Aorta (tissue), 5 donors: ENCODE results near the gene STK39. TPM values are rescaled to one million over a fixed set of nuclear protein-coding genes. Genes with fewer than 3 reads are reported as not detected.

Source experiments
- ATAC-seq: fragments of 200-7000 bp; cut with Tn5 transposase; one replicate; pipeline ENCODE4 v1.9.1; 2022; ENCODE audit warnings: moderate library complexity; ENCODE audit not compliant: low FRiP score
- DNase-seq, 2 donors: peaks; one replicate each; pipeline ENCODE4 v3.0.0-alpha.2; 2020
- H3K27ac ChIP-seq, 2 donors: one replicate each; pipeline ENCODE4 v1.5.1; 2013; ENCODE audit warnings: low read length in 2 of 2, mild to moderate bottlenecking in 2 of 2, moderate library complexity in 2 of 2, control low read depth in 1 of 2, inconsistent platforms in 1 of 2, low read depth in 1 of 2
- H3K27me3 ChIP-seq, 2 donors: one replicate each; pipeline ENCODE4 v1.6.1; 2013; ENCODE audit warnings: control low read depth in 1 of 2, low read length in 1 of 2, mild to moderate bottlenecking in 1 of 2, moderate library complexity in 1 of 2; ENCODE audit not compliant: insufficient read depth in 2 of 2, control insufficient read depth in 1 of 2
- H3K36me3 ChIP-seq, 2 donors: one replicate each; pipeline ENCODE4 v1.6.1; 2013; ENCODE audit warnings: control low read depth in 1 of 2, low read length in 1 of 2, mild to moderate bottlenecking in 1 of 2; ENCODE audit not compliant: insufficient read depth in 2 of 2, control insufficient read depth in 1 of 2
- H3K4me1 ChIP-seq, 2 donors: one replicate each; pipeline ENCODE4 v1.6.1; 2013; ENCODE audit warnings: low read length in 2 of 2, control low read depth in 1 of 2, mild to moderate bottlenecking in 1 of 2, moderate library complexity in 1 of 2; ENCODE audit not compliant: insufficient read depth in 2 of 2, control insufficient read depth in 1 of 2
- H3K4me3 ChIP-seq, 2 donors: one replicate each; pipeline ENCODE4 v1.5.1; 2013; ENCODE audit warnings: low read length in 2 of 2, control low read depth in 1 of 2, mild to moderate bottlenecking in 1 of 2
- H3K9me3 ChIP-seq: one replicate; pipeline ENCODE4 v1.6.1; 2013; ENCODE audit warnings: mild to moderate bottlenecking, low read length; ENCODE audit not compliant: control insufficient read depth
- WGBS, 2 donors: extraction: QIAGEN DNeasy Blood & Tissue Kit; methylation state at CpG; one replicate each; pipeline ENCODE4 v1.1.7; 2013; 5-methylcytosine and 5-hydroxymethylcytosine counted together
- intact Hi-C, 2 donors: fragments of 100-400 bp; cut with DNase I; formaldehyde crosslinking; loops; one replicate each; pipeline versions ENCODE4 v1.14.2 to v1.15.0; 2022
- polyA plus RNA-seq, 2 donors: library from polyadenylated mRNA; stranded (reverse); fragments of 200-250 nt; gene quantifications; one replicate each; pipeline ENCODE4 v1.2.3, GENCODE V29; 2013
- total RNA-seq, 2 donors: library from RNA; stranded (reverse); fragmentation: NEBNext Ultra II Directional; extraction: Animal tissue kit (Norgen Biotek cat#: 25700); gene quantifications; one replicate each; pipeline ENCODE4 v1.2.1, GENCODE V29; 2021
- donor health status: healthy with polysubstance abuse.
- donor health status: Bipolar disorder and iron deficiency.
- donor health status: DM: no; HTN: no; CAD: no.
- donor health status: DM: no; HTN: no; CAD: no.
- donor health status: DM: yes; HTN: yes; CAD: no.

STK39 gene
- total and polyA plus RNA-seq, 4 donors: 7.1 to 17.7 (median 14.4) TPM

GRCh38 chr2:168166902-168167510 is 80.4 kb downstream of the STK39 start:
- H3K4me3 ChIP-seq: no peak overlapping the region
- H3K36me3 ChIP-seq: no peaks in the 10 kb centered on the region
- DNase-seq (no peak), ATAC-seq (no peak)
- H3K9me3 ChIP-seq: no peaks in the 10 kb centered on the region
- 81% methylated on average over 7 of the region's 7 CpGs for WGBS, 2 donors
- intact Hi-C loops: loop anchor here in 1 of 2 donors (10.0 kb wide), 1 partner anchor 78 kb away; the partner anchor contains the start of gene STK39
- H3K27ac ChIP-seq: no peak overlapping the region
- H3K4me1 ChIP-seq: peaks cover 4 to 6% of the 10 kb centered on the region in 2 donors
- no peaks in the 10 kb centered on the region for H3K27me3 ChIP-seq

GRCh38 chr2:168165985-168166901 is 81.2 kb downstream of the STK39 start:
- H3K36me3 ChIP-seq: no peaks in the 10 kb centered on the region
- H3K27ac ChIP-seq: no peak overlapping the region
- H3K4me1 ChIP-seq: peaks cover 4 to 6% of the 10 kb centered on the region in 2 donors
- ATAC-seq (no peak), DNase-seq (no peak)
- H3K9me3 ChIP-seq: no peaks in the 10 kb centered on the region
- 68 to 69% methylated on average over 3 of the region's 3 CpGs for WGBS, 2 donors
- H3K27me3 ChIP-seq: no peaks in the 10 kb centered on the region
- intact Hi-C loops: loop anchor here in 1 of 2 donors (10.0 kb wide), 1 partner anchor 79 kb away; the partner anchor contains the start of gene STK39
- H3K4me3 ChIP-seq: no peak overlapping the region

- H3K27me3 ChIP-seq: no peaks in the 10 kb centered on the region
- H3K27ac ChIP-seq: no peak overlapping the region
- H3K4me3 ChIP-seq: no peak overlapping the region
- intact Hi-C loops: loop anchor here in 1 of 2 donors (10.0 kb wide), 1 partner anchor 79 kb away; the partner anchor contains the start of gene STK39
- WGBS, 2 donors: 23% methylated on average over 3 of the region's 3 CpGs
- no peaks in the 10 kb centered on the region for H3K36me3 ChIP-seq
- H3K4me1 ChIP-seq: peaks cover 4 to 5% of the 10 kb centered on the region in 2 donors
- DNase-seq (no peak), ATAC-seq (peak; percentile 57)
- H3K9me3 ChIP-seq: no peaks in the 10 kb centered on the region
These were observed 82.0 kb downstream of the STK39 start for GRCh38 chr2:168165397-168165796.

- ATAC-seq: no peak
- DNase-seq: no peak
- H3K27me3 ChIP-seq: no peaks in the 10 kb centered on the region
- peaks cover 0 to 3% of the 10 kb centered on the region in 2 donors for H3K36me3 ChIP-seq
- no peak overlapping the region for H3K4me3 ChIP-seq
- no peaks in the 10 kb centered on the region for H3K9me3 ChIP-seq
- no peak overlapping the region for H3K27ac ChIP-seq
- H3K4me1 ChIP-seq: peaks cover 1 to 6% of the 10 kb centered on the region in 2 donors
- intact Hi-C loops: loop anchor here in 1 of 2 donors (10.0 kb wide), 1 partner anchor 84 kb away; the partner anchor contains the start of gene STK39
- 75 to 81% methylated on average over 7 of the region's 7 CpGs for WGBS, 2 donors
These were observed 86.5 kb downstream of the STK39 start for GRCh38 chr2:168160897-168161296.

- intact Hi-C loops: loop anchor here in 1 of 2 donors (10.0 kb wide), 1 partner anchor 85 kb away; the partner anchor contains the start of gene STK39
- Histone ChIP-seq H3K27ac (no peak overlapping the region), H3K4me1 (peaks cover 0 to 3% of the 10 kb centered on the region in 2 donors), H3K4me3 (no peak overlapping the region), H3K27me3 (no peaks in the 10 kb centered on the region), H3K36me3 (peaks cover 0 to 3% of the 10 kb centered on the region in 2 donors), H3K9me3 (no peaks in the 10 kb centered on the region)
- 88 to 97% methylated on average over 8 of the region's 8 CpGs for WGBS, 2 donors
- ATAC-seq: no peak
- no peak for DNase-seq
These were observed 87.4 kb downstream of the STK39 start for GRCh38 chr2:168159754-168160585.

GRCh38 chr2:168158586-168158985 is 88.8 kb downstream of the STK39 start:
- intact Hi-C loops: no loop called here
- Histone ChIP-seq H3K36me3 (peaks cover 0 to 3% of the 10 kb centered on the region in 2 donors), H3K27ac (no peak overlapping the region), H3K4me1 (peaks cover 0 to 3% of the 10 kb centered on the region in 2 donors), H3K4me3 (no peak overlapping the region), H3K9me3 (no peaks in the 10 kb centered on the region), H3K27me3 (no peaks in the 10 kb centered on the region)
- ATAC-seq (no peak), DNase-seq (no peak)
- WGBS, 2 donors: 84 to 86% methylated on average over 3 of the region's 3 CpGs

- WGBS, 2 donors: 88 to 93% methylated on average over 2 of the region's 2 CpGs
- Histone ChIP-seq H3K4me1 (peaks cover 0 to 3% of the 10 kb centered on the region in 2 donors), H3K27ac (no peak overlapping the region), H3K36me3 (peaks cover 0 to 3% of the 10 kb centered on the region in 2 donors), H3K4me3 (no peak overlapping the region), H3K27me3 (no peaks in the 10 kb centered on the region), H3K9me3 (no peaks in the 10 kb centered on the region)
- no peak for ATAC-seq
- no peak for DNase-seq
- intact Hi-C loops: no loop called here
These were observed 89.5 kb downstream of the STK39 start for GRCh38 chr2:168157926-168158325.

- intact Hi-C loops: no loop called here
- no peak overlapping the region for H3K27ac ChIP-seq
- H3K27me3 ChIP-seq: no peaks in the 10 kb centered on the region
- peaks cover 0 to 3% of the 10 kb centered on the region in 2 donors for H3K4me1 ChIP-seq
- no peak for ATAC-seq
- peaks cover 0 to 3% of the 10 kb centered on the region in 2 donors for H3K36me3 ChIP-seq
- no peak for DNase-seq
- WGBS, 2 donors: 84 to 95% methylated on average over 3 of the region's 3 CpGs
- H3K4me3 ChIP-seq: no peak overlapping the region
- no peaks in the 10 kb centered on the region for H3K9me3 ChIP-seq
These were observed 90.3 kb downstream of the STK39 start for GRCh38 chr2:168157070-168157469.
